A549 (cell line): ENCODE data around the gene HLF.

Experiments used
- CEBPB ChIP-seq, 2 experiments: fragments of >200 bp in 1 of 2; sonication (Bioruptor Twin) in 1 of 2; formaldehyde crosslinking in 1 of 2; IDR thresholded peaks; 2 replicates each; pipeline ENCODE4 v1.6.1; 2012 to 2016
- CHD4 ChIP-seq: fragments of 200-600 bp; sonication (generic); IDR thresholded peaks from 2 replicates; pipeline ENCODE4 v1.6.1; 2016; ENCODE audit warnings: antibody characterized with exemption, mild to moderate bottlenecking, borderline replicate concordance
- EHMT2 ChIP-seq: fragments of 200-600 bp; sonication (generic); IDR thresholded peaks from 2 replicates; pipeline ENCODE4 v1.6.1; 2016; ENCODE audit warnings: antibody characterized with exemption, low read depth, mild to moderate bottlenecking, moderate library complexity
- HDAC2 ChIP-seq: fragments of 200-600 bp; sonication (generic); IDR thresholded peaks from 2 replicates; pipeline ENCODE4 v1.6.1; 2016
- KDM1A ChIP-seq: fragments of 200-600 bp; sonication (generic); IDR thresholded peaks from 2 replicates; pipeline ENCODE4 v1.6.1; 2016; ENCODE audit warnings: low read depth, mild to moderate bottlenecking
- MYC ChIP-seq: IDR thresholded peaks from 2 replicates; pipeline ENCODE4 v1.6.1; 2012; ENCODE audit warnings: mild to moderate bottlenecking, inconsistent platforms, low read length, improper control_type of control experiment, borderline replicate concordance
- POLR2A ChIP-seq: IDR thresholded peaks from 2 replicates; pipeline ENCODE4 v1.6.1; 2012; ENCODE audit warnings: mild to moderate bottlenecking, low read length
- SMC3 ChIP-seq: fragments of >200 bp; sonication (Bioruptor Twin); formaldehyde crosslinking; IDR thresholded peaks from 3 replicates; pipeline ENCODE4 v1.6.1; 2018; ENCODE audit warnings: inconsistent platforms
- ZSCAN20 ChIP-seq: fragments of 250-450 bp; sonication (Bioruptor Pico); IDR thresholded peaks from 2 replicates; pipeline ENCODE4 v1.8.0; 2022; ENCODE audit warnings: mild to moderate bottlenecking, moderate library complexity
- TF ChIP-seq, protein P1 (sequence below): fragments of >200 bp; sonication (Bioruptor Twin); formaldehyde crosslinking; IDR thresholded peaks from 3 replicates; pipeline ENCODE4 v1.5.1; 2016
- TF ChIP-seq, protein P2 (sequence below): IDR thresholded peaks from 2 replicates; pipeline ENCODE4 v1.6.1; 2012; ENCODE audit warnings: low read depth, borderline replicate concordance

DNA sequence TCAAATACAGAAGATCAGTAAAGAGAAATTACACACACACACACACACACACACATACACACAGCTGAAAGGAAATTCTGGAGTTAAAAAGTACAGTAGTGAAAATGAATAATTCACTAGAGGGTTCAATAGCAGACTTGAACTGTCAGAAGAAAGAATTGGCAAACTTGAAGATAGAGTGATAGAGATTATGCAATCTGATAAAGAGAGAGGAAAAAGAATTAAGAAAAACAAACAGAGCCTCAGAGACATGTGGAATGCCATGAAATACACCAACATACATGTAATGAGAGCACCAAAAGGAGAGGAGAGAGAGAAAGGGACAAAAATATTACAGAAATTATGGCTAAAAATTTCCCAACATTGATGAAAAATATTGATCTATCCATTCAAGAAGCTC, 96.2 kb downstream of the HLF start:
- TF ChIP-seq, protein P1, sequence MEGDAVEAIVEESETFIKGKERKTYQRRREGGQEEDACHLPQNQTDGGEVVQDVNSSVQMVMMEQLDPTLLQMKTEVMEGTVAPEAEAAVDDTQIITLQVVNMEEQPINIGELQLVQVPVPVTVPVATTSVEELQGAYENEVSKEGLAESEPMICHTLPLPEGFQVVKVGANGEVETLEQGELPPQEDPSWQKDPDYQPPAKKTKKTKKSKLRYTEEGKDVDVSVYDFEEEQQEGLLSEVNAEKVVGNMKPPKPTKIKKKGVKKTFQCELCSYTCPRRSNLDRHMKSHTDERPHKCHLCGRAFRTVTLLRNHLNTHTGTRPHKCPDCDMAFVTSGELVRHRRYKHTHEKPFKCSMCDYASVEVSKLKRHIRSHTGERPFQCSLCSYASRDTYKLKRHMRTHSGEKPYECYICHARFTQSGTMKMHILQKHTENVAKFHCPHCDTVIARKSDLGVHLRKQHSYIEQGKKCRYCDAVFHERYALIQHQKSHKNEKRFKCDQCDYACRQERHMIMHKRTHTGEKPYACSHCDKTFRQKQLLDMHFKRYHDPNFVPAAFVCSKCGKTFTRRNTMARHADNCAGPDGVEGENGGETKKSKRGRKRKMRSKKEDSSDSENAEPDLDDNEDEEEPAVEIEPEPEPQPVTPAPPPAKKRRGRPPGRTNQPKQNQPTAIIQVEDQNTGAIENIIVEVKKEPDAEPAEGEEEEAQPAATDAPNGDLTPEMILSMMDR, result no peak
- TF ChIP-seq HDAC2, result no peak
- TF ChIP-seq, protein P2, sequence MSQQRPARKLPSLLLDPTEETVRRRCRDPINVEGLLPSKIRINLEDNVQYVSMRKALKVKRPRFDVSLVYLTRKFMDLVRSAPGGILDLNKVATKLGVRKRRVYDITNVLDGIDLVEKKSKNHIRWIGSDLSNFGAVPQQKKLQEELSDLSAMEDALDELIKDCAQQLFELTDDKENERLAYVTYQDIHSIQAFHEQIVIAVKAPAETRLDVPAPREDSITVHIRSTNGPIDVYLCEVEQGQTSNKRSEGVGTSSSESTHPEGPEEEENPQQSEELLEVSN, result no peak
- no peak for TF ChIP-seq KDM1A
- TF ChIP-seq POLR2A, result no peak
- no peak for TF ChIP-seq CHD4
- no peak for TF ChIP-seq CEBPB (IDR thresholded peaks at IDR 0.05)
- no peak for TF ChIP-seq MYC
- TF ChIP-seq EHMT2, result no peak
- TF ChIP-seq SMC3, result no peak
- no peak for TF ChIP-seq ZSCAN20 (CRISPR knock-in tag)
